ENCODE data around the gene EFCAB6.
"Not testable (repeated sequence)": the region's sequence is repeated elsewhere in the genome, so short reads cannot be mapped to it uniquely, and the experiment has no call there.

EFCAB6 gene

GRCh38 chr22:43706571-43707328, 105.4 kb downstream of the EFCAB6 start:
- no peak for DNase-seq (ENCODE audit: low read depth in 2 of 2)

- DNase-seq (ENCODE audit: low read depth in 2 of 2) = no peak
These were observed 106.0 kb downstream of the EFCAB6 start for GRCh38 chr22:43706151-43706550.

- DNase-seq (ENCODE audit: low read depth in 2 of 2) = no peak
These were observed 108.1 kb downstream of the EFCAB6 start for GRCh38 chr22:43704051-43704450.

GRCh38 chr22:43698403-43698802, 113.7 kb downstream of the EFCAB6 start:
- DNase-seq (ENCODE audit: low read depth in 2 of 2) = no peak

- no peak for DNase-seq (ENCODE audit: low read depth in 2 of 2)
These were observed 114.2 kb downstream of the EFCAB6 start for GRCh38 chr22:43697894-43698293.

GRCh38 chr22:43693249-43693648, 118.9 kb downstream of the EFCAB6 start:
- no peak for DNase-seq (ENCODE audit: low read depth in 2 of 2)

GRCh38 chr22:43689356-43689755, 122.7 kb downstream of the EFCAB6 start:
- no peak for DNase-seq (ENCODE audit: low read depth in 2 of 2)

- DNase-seq (ENCODE audit: low read depth in 2 of 2) = no peak
These were observed 129.3 kb downstream of the EFCAB6 start for GRCh38 chr22:43682851-43683250.

- DNase-seq (ENCODE audit: low read depth in 2 of 2) = no peak
These were observed 130.3 kb downstream of the EFCAB6 start for GRCh38 chr22:43681731-43682360.

GRCh38 chr22:43670513-43670912, 141.6 kb downstream of the EFCAB6 start:
- no peak for DNase-seq (ENCODE audit: low read depth in 2 of 2)

- no peak for DNase-seq (ENCODE audit: low read depth in 2 of 2)
These were observed 142.9 kb downstream of the EFCAB6 start for GRCh38 chr22:43669190-43669589.

GRCh38 chr22:43667656-43668055, 144.4 kb downstream of the EFCAB6 start:
- DNase-seq (ENCODE audit: low read depth in 2 of 2) = no peak

- no peak for DNase-seq (ENCODE audit: low read depth in 2 of 2)
These were observed 145.6 kb downstream of the EFCAB6 start for GRCh38 chr22:43666457-43666856.

GRCh38 chr22:43658823-43659222, 153.3 kb downstream of the EFCAB6 start:
- no peak for DNase-seq (ENCODE audit: low read depth in 2 of 2)

GRCh38 chr22:43656581-43656980, 155.5 kb downstream of the EFCAB6 start:
- not testable (repeated sequence) for DNase-seq (ENCODE audit: low read depth in 2 of 2)

GRCh38 chr22:43654271-43654670, 157.8 kb downstream of the EFCAB6 start:
- no peak for DNase-seq (ENCODE audit: low read depth in 2 of 2)

GRCh38 chr22:43652845-43653244, 159.3 kb downstream of the EFCAB6 start:
- no peak for DNase-seq (ENCODE audit: low read depth in 2 of 2)

GRCh38 chr22:43643387-43643786, 168.7 kb downstream of the EFCAB6 start:
- DNase-seq (ENCODE audit: low read depth in 2 of 2) = no peak

- no peak for DNase-seq (ENCODE audit: low read depth in 2 of 2)
These were observed 169.5 kb downstream of the EFCAB6 start for GRCh38 chr22:43642319-43643206.

- DNase-seq (ENCODE audit: low read depth in 2 of 2) = no peak
These were observed 172.7 kb downstream of the EFCAB6 start for GRCh38 chr22:43639228-43639948.

Measured in stimulated activated CD8-positive, alpha-beta memory T cell treated with anti-CD3 and anti-CD28 coated beads, Interleukin-2, amount 100 ng/mL, for 48 hours (primary cell).